ENCODE results near the gene QDPR.
A peak's percentile ranks its signal among the peaks of the same experiment; 100 is the strongest.
"Not testable (repeated sequence)": the region's sequence is repeated elsewhere in the genome, so short reads cannot be mapped to it uniquely, and the experiment has no call there.

The QDPR gene

DNA sequence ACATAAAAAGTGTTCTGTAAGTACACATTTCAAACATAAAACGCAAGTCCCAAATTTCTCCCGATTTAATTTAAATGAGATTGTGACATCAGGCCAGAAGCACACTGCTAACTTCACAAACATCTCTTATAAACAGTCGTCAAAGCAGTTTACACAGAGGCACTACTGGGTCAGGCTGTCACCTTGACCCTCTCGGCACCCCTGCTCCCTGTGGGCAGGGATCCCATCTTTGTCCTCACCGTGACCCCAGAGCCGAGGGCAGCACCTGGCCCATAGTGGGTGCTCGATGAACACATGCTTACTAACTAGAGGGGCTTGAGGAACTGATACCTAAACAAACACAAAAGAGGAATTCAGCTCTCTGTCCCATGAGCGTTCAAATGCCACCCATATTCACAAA is 22.2 kb downstream of the QDPR start:
- no peak for DNase-seq

DNA sequence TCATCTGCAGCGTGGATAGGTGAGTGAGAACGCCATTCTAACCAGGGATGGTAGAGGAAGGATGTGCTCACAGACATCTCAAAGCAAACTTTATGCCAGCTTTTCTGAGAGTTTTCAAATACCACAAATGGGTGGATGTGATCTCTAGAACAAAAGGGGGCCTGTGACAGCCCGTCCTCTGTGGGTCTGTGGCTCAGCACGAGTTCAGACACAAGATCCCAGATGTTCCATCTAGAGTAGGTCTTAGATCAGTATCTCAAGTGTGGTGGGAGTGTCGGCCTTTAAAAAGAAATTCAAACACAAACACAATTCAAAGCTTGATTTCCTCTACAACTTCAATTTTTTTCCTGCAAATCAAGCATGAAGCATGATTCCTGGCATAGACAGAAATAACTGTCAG is 22.8 kb downstream of the QDPR start:
- no peak for DNase-seq

- DNase-seq: no peak
Observed at GRCh38 chr4:17482716-17483115, 29.2 kb downstream of the QDPR start.

DNA sequence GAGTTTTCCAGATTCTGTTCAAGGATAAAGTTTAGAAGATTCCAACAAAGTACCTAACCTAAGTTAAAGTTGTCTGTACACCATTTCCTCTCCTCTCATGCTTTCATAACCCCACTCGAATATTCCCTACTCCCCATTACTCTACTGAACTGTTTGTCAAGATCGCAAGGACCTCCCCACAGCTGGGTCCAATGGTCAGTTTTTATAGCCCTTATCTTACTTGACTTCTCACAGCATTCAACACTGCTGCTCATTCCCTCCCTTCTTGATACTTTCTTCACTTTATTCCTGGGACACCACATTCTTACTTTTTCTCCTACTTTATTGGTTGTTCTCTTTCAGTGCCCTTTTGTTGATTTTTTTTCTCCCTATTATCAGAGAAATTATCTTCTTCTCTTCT is 30.9 kb downstream of the QDPR start:
- DNase-seq: no peak

- no peak for DNase-seq
Observed at GRCh38 chr4:17480210-17480927, 31.5 kb downstream of the QDPR start.

DNA sequence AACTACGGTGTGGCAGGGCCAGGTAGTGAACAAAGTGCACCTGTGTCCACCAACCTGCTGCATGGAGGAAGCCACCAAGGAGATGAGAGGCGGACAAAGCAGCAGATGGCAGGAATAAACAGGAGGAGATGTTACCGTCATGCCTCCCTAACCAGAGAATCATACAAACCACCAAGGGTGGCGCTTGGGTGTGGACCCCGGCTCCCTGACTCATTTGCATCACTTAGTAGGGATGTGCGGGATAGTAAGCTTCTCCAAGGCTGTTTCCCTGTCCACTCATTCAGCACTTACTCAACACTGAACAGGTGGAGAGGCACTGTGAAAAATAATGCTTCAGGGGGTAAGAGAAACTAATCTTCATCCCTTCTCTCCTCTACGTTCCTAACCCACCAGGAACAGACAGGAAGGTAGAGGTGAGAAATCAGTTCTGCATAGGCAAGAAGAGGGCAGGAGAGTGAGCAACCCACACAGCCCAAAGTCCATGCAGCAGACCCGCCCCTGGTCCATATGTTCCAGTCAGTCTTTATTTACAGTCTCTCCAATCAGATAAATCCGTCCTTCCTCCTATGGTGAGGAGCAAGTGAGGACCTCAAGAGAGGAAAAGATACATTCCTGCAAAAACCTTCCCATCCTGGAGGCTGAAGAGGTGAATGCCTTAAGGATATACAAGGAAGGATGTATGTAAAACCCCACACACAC is 34.0 kb downstream of the QDPR start:
- no peak for DNase-seq

- DNase-seq: no peak
Observed at GRCh38 chr4:17476853-17477252, 35.0 kb downstream of the QDPR start.

DNA sequence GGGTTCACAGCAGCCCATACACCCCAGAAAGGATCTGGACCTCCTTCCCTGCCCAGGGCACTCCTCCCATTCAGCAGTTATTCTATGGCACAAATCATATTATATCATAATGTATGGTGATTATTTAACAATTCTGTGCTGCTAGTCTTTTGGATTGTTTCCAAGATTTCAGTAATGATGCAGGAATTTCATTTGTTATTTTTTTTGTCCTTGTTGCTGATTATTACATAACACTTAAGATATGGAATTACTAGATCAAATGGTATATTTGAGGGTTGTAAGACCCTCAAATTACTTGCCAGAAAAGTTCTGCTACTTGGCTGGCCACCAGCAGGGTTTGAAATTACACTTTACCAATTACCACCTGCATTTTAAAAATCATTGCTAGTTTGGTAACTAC is 36.4 kb downstream of the QDPR start:
- no peak for DNase-seq

- no peak for DNase-seq
Observed at GRCh38 chr4:17469931-17470674, 41.8 kb downstream of the QDPR start.

- DNase-seq: no peak
Observed at GRCh38 chr4:17468619-17469221, 43.2 kb downstream of the QDPR start.

GRCh38 chr4:17463606-17464005 is 48.3 kb downstream of the QDPR start:
- DNase-seq: no peak

GRCh38 chr4:17450269-17450804 is 61.6 kb downstream of the QDPR start:
- no peak for DNase-seq

GRCh38 chr4:17448689-17449088 is 63.2 kb downstream of the QDPR start:
- no peak for DNase-seq

DNA sequence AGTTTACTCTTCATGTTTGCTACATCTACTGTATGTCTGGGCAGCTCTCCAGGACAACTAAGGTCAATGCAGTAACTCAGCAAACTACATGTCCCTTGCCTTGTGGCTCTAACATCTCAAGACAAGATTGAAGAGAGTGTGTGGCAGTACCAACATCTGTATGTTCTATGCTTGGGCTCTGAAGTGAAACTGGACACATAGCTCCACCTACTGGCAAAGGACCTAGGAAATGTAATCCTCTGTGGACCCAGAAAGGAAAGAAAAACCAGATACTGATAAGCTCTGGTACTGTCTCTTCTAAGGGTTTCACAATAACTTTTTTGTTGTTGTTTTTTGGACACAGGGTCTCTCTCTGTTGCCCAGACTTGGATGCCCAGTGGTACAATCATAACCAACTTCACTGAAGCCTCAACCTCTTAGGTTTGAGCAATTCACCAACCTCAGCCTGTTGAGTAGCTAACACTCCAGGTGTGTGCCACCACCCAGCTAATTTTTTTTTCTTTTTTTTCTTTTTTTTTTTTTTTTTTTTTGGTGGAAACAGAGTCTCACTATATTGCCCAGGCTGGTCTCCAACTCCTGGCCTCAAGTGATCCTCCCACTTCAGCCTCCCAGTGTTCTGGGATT is 64.1 kb downstream of the QDPR start:
- DNase-seq: peak; percentile 13 to 44

- DNase-seq: no peak
Observed at GRCh38 chr4:17447056-17447455, 64.8 kb downstream of the QDPR start.

DNA sequence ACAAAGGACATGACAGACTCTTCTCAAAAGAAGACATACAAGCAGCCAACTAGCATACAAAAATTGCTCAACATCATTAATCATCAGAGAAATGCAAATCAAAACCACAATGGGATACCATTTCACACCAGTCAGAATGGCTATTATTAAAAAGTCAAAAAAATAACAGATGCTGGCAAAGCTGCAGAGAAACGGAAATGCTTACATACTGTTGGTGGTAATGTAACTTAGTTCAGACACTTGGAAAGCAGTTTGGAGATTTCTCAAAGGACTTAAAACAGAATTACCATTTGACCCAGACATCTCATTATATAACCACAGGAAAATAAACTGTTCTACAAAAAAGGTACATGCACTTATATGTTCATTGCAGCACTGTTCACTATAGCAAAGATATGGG is 69.4 kb downstream of the QDPR start:
- not testable (repeated sequence) for DNase-seq

- DNase-seq: no peak
Observed at GRCh38 chr4:17437396-17437795, 74.5 kb downstream of the QDPR start.

- no peak for DNase-seq
Observed at GRCh38 chr4:17436750-17437090, 75.2 kb downstream of the QDPR start.

Data from stimulated activated CD4-positive, alpha-beta T cell treated with anti-CD3 and anti-CD28 coated beads, Interleukin-4, amount 100 ng/mL, for 4 hours (primary cell).